Measurements from ENCODE around the gene ANO1.

The ANO1 gene

GRCh38 chr11:70164705-70165104, 86.6 kb downstream of the ANO1 start:
- no peak for DNase-seq (ENCODE audit: low read depth)

GRCh38 chr11:70167120-70167519, 89.0 kb downstream of the ANO1 start:
- DNase-seq (ENCODE audit: low read depth), result no peak

GRCh38 chr11:70167723-70168404, 89.7 kb downstream of the ANO1 start:
- no peak for DNase-seq (ENCODE audit: low read depth)

- DNase-seq (ENCODE audit: low read depth), result no peak
Observed at GRCh38 chr11:70168405-70168754, 90.3 kb downstream of the ANO1 start.

- no peak for DNase-seq (ENCODE audit: low read depth)
Observed at GRCh38 chr11:70169127-70169526, 91.0 kb downstream of the ANO1 start.

- no peak for DNase-seq (ENCODE audit: low read depth)
Observed at GRCh38 chr11:70169632-70170031, 91.5 kb downstream of the ANO1 start.

GRCh38 chr11:70170596-70171210, 92.6 kb downstream of the ANO1 start:
- no peak for DNase-seq (ENCODE audit: low read depth)

GRCh38 chr11:70173018-70173417, 94.9 kb downstream of the ANO1 start:
- no peak for DNase-seq (ENCODE audit: low read depth)

GRCh38 chr11:70174547-70175235, 96.6 kb downstream of the ANO1 start:
- no peak for DNase-seq (ENCODE audit: low read depth)

- no peak for DNase-seq (ENCODE audit: low read depth)
Observed at GRCh38 chr11:70175236-70175698, 97.2 kb downstream of the ANO1 start.

GRCh38 chr11:70176940-70177689, 99.0 kb downstream of the ANO1 start:
- DNase-seq (ENCODE audit: low read depth), result peak; percentile 40

- no peak for DNase-seq (ENCODE audit: low read depth)
Observed at GRCh38 chr11:70180906-70181305, 102.8 kb downstream of the ANO1 start.

- no peak for DNase-seq (ENCODE audit: low read depth)
Observed at GRCh38 chr11:70182266-70182665, 104.1 kb downstream of the ANO1 start.

- no peak for DNase-seq (ENCODE audit: low read depth)
Observed at GRCh38 chr11:70183032-70183431, 104.9 kb downstream of the ANO1 start.

GRCh38 chr11:70183483-70184176, 105.5 kb downstream of the ANO1 start:
- no peak for DNase-seq (ENCODE audit: low read depth)

GRCh38 chr11:70184396-70184795, 106.3 kb downstream of the ANO1 start:
- DNase-seq (ENCODE audit: low read depth), result no peak

GRCh38 chr11:70185348-70186055, 107.4 kb downstream of the ANO1 start:
- DNase-seq (ENCODE audit: low read depth), result no peak

GRCh38 chr11:70186420-70186819, 108.3 kb downstream of the ANO1 start:
- no peak for DNase-seq (ENCODE audit: low read depth)

- no peak for DNase-seq (ENCODE audit: low read depth)
Observed at GRCh38 chr11:70186936-70187335, 108.8 kb downstream of the ANO1 start.

GRCh38 chr11:70187771-70188170, 109.7 kb downstream of the ANO1 start:
- no peak for DNase-seq (ENCODE audit: low read depth)

- DNase-seq (ENCODE audit: low read depth), result no peak
Observed at GRCh38 chr11:70189622-70190021, 111.5 kb downstream of the ANO1 start.
